Lower leg skin (tissue), 3 donors: Measurements from ENCODE around the gene EPHA2.

ENCODE experiments used
- POLR2A ChIP-seq, 2 donors: fragments of 450-650 bp; IDR thresholded peaks; one replicate each; pipeline ENCODE4 v1.6.1; 2016 to 2017; ENCODE audit warnings: antibody characterized with exemption in 2 of 2, mild to moderate bottlenecking in 1 of 2, moderate library complexity in 1 of 2
- TF ChIP-seq, protein P1 (sequence below), 3 donors: fragments of 450-650 bp; IDR thresholded peaks; one replicate each; pipeline ENCODE4 v1.5.1; 2016; ENCODE audit warnings: antibody characterized with exemption in 3 of 3, mild to moderate bottlenecking in 3 of 3, moderate library complexity in 2 of 3

DNA sequence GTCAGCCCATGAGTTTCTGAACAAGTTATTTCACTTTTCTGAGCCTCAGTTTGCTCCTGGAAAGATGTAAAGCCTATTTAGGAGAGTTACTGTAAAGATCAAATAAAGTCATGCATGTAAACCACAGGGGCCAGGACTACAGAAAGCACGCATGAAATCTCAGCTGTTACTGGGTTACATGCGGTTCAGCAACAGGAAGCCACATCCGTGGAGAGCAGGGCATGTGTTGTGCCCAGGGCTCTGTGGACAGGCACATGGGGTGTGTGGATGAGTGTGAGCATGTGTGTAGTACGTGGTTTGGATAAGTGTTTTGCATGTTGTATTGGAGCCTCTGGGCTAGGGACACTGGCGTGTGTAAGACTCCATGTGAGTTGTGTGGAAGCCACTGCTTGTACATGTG lies 2.2 kb upstream of the EPHA2 start:
- TF ChIP-seq, protein P1, sequence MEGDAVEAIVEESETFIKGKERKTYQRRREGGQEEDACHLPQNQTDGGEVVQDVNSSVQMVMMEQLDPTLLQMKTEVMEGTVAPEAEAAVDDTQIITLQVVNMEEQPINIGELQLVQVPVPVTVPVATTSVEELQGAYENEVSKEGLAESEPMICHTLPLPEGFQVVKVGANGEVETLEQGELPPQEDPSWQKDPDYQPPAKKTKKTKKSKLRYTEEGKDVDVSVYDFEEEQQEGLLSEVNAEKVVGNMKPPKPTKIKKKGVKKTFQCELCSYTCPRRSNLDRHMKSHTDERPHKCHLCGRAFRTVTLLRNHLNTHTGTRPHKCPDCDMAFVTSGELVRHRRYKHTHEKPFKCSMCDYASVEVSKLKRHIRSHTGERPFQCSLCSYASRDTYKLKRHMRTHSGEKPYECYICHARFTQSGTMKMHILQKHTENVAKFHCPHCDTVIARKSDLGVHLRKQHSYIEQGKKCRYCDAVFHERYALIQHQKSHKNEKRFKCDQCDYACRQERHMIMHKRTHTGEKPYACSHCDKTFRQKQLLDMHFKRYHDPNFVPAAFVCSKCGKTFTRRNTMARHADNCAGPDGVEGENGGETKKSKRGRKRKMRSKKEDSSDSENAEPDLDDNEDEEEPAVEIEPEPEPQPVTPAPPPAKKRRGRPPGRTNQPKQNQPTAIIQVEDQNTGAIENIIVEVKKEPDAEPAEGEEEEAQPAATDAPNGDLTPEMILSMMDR (IDR thresholded peaks at IDR 0.05), result no peak
- TF ChIP-seq POLR2A (IDR thresholded peaks at IDR 0.05), result no peak
